ENCODE data around the gene ADNP2.
"Not testable (repeated sequence)": the region's sequence is repeated elsewhere in the genome, so short reads cannot be mapped to it uniquely, and the experiment has no call there.

ADNP2 gene

GRCh38 chr18:80163183-80163582 is 54.1 kb downstream of the ADNP2 start:
- DNase-seq (ENCODE audit: low spot score) (no peak), ATAC-seq (ENCODE audit: low read depth) (no peak)
- TF ChIP-seq, protein P1, sequence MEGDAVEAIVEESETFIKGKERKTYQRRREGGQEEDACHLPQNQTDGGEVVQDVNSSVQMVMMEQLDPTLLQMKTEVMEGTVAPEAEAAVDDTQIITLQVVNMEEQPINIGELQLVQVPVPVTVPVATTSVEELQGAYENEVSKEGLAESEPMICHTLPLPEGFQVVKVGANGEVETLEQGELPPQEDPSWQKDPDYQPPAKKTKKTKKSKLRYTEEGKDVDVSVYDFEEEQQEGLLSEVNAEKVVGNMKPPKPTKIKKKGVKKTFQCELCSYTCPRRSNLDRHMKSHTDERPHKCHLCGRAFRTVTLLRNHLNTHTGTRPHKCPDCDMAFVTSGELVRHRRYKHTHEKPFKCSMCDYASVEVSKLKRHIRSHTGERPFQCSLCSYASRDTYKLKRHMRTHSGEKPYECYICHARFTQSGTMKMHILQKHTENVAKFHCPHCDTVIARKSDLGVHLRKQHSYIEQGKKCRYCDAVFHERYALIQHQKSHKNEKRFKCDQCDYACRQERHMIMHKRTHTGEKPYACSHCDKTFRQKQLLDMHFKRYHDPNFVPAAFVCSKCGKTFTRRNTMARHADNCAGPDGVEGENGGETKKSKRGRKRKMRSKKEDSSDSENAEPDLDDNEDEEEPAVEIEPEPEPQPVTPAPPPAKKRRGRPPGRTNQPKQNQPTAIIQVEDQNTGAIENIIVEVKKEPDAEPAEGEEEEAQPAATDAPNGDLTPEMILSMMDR (IDR thresholded peaks at IDR 0.05; ENCODE audit: poor library complexity, severe bottlenecking): no peak
- H3K27ac ChIP-seq (ENCODE audit: poor library complexity, severe bottlenecking): no peak overlapping the region
- H3K4me3 ChIP-seq (ENCODE audit: severe bottlenecking): no peak overlapping the region
- no peaks in the 10 kb centered on the region for H3K9me3 ChIP-seq (ENCODE audit: severe bottlenecking)
- no peaks in the 10 kb centered on the region for H3K27me3 ChIP-seq (ENCODE audit: insufficient read depth, poor library complexity, severe bottlenecking)
- no peaks in the 10 kb centered on the region for H3K4me1 ChIP-seq (ENCODE audit: insufficient read depth, poor library complexity, severe bottlenecking)
- H3K36me3 ChIP-seq (ENCODE audit: low read depth): no peaks in the 10 kb centered on the region

DNA sequence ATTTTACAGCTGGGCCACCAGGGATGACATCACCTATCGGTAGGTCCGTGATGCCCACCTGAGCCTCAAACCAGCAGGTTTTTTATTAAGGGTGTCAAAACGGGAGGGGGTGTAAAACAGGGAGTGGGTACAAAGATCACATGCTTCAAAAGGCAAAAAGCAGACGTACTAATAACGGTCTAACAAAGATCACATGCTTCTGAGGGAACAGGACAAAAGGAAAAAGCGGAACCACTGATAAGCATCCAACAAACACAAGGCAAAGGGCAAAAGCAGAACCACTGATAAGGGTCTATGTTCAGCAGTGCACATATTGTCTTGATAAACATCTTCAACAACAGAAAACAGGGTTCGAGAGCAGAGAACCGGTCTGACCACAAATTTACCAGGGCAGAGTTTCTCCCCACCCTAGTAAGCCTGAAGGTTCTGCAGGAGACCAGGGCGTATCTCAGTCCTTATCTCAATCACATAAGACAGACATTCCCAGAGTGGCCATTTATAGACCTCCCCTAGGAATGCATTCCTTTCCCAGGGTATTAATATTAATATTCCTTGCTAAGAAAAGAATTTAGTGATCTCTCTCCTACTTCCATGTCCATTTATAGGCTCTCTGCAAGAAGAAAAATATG is 55.8 kb downstream of the ADNP2 start:
- H3K36me3 ChIP-seq (ENCODE audit: low read depth); DNase-seq (ENCODE audit: low spot score); H3K27me3 ChIP-seq (ENCODE audit: insufficient read depth, poor library complexity, severe bottlenecking); ATAC-seq (ENCODE audit: low read depth); H3K4me1 ChIP-seq (ENCODE audit: insufficient read depth, poor library complexity, severe bottlenecking); H3K9me3 ChIP-seq (ENCODE audit: severe bottlenecking); H3K4me3 ChIP-seq (ENCODE audit: severe bottlenecking); H3K27ac ChIP-seq (ENCODE audit: poor library complexity, severe bottlenecking): not testable (repeated sequence)

GRCh38 chr18:80166240-80166639 is 57.2 kb downstream of the ADNP2 start:
- no peaks in the 10 kb centered on the region for H3K9me3 ChIP-seq (ENCODE audit: severe bottlenecking)
- TF ChIP-seq, protein P1 (IDR thresholded peaks at IDR 0.05; ENCODE audit: poor library complexity, severe bottlenecking): no peak
- DNase-seq (ENCODE audit: low spot score): no peak
- H3K36me3 ChIP-seq (ENCODE audit: low read depth): no peaks in the 10 kb centered on the region
- H3K27ac ChIP-seq (ENCODE audit: poor library complexity, severe bottlenecking): no peak overlapping the region
- ATAC-seq (ENCODE audit: low read depth): no peak
- no peaks in the 10 kb centered on the region for H3K4me1 ChIP-seq (ENCODE audit: insufficient read depth, poor library complexity, severe bottlenecking)
- H3K27me3 ChIP-seq (ENCODE audit: insufficient read depth, poor library complexity, severe bottlenecking): no peaks in the 10 kb centered on the region
- H3K4me3 ChIP-seq (ENCODE audit: severe bottlenecking): no peak overlapping the region

DNA sequence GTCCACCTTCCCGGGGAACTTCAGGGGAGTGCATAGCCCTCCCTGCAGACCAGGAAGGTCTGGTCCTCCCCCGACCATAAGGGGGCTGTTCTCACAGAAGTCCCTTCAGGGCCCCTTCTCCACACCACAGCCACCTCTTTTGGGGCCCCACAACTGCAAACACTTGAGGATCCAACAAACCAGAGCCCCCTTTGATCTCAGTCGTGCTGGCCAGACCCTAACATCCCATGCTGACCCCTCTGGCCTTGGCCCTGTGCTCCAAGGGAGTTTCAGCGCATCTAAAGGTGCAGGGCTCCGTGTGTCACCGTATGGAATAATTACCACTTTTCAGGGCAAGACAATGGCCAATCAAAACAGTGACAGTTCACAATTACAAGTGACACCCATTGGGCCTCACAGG is 57.7 kb downstream of the ADNP2 start:
- peaks cover 3% of the 10 kb centered on the region for H3K4me1 ChIP-seq (ENCODE audit: insufficient read depth, poor library complexity, severe bottlenecking)
- no peak overlapping the region for H3K27ac ChIP-seq (ENCODE audit: poor library complexity, severe bottlenecking)
- H3K27me3 ChIP-seq (ENCODE audit: insufficient read depth, poor library complexity, severe bottlenecking): no peaks in the 10 kb centered on the region
- DNase-seq (ENCODE audit: low spot score) (no peak), ATAC-seq (ENCODE audit: low read depth) (no peak)
- H3K4me3 ChIP-seq (ENCODE audit: severe bottlenecking): no peak overlapping the region
- H3K36me3 ChIP-seq (ENCODE audit: low read depth): no peaks in the 10 kb centered on the region
- H3K9me3 ChIP-seq (ENCODE audit: severe bottlenecking): no peaks in the 10 kb centered on the region
- TF ChIP-seq, protein P1 (IDR thresholded peaks at IDR 0.05; ENCODE audit: poor library complexity, severe bottlenecking): no peak

DNA sequence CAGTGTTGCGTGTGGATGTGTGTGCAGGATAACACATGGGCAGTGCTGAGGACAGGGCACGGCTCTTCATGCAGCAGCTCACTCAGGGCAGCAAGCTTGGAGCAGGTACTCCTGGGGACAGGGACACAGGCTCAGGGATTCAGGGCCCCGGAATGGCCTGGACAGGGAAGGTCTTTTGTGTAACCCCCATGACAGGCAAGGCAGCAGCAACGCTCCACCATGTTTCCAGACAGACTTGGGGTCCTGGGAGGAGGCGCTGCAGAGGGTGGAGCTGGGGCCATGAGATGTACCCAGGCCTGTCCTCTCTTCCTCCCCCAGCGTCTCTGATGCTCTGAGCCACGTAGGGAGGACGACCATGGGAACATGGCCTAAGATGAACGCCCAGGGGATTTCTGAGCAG is 58.3 kb downstream of the ADNP2 start:
- Histone ChIP-seq H3K4me3 (ENCODE audit: severe bottlenecking) (no peak overlapping the region), H3K27me3 (ENCODE audit: insufficient read depth, poor library complexity, severe bottlenecking) (no peaks in the 10 kb centered on the region), H3K9me3 (ENCODE audit: severe bottlenecking) (no peaks in the 10 kb centered on the region), H3K36me3 (ENCODE audit: low read depth) (no peaks in the 10 kb centered on the region), H3K4me1 (ENCODE audit: insufficient read depth, poor library complexity, severe bottlenecking) (peaks cover 4% of the 10 kb centered on the region), H3K27ac (ENCODE audit: poor library complexity, severe bottlenecking) (no peak overlapping the region)
- DNase-seq (ENCODE audit: low spot score) (no peak), ATAC-seq (ENCODE audit: low read depth) (no peak)
- TF ChIP-seq, protein P1 (IDR thresholded peaks at IDR 0.05; ENCODE audit: poor library complexity, severe bottlenecking): no peak
